GM12872 (cell line): ENCODE data around the gene OR1J4.

Experiments used
- TF ChIP-seq, protein P1 (sequence below): IDR thresholded peaks from 3 replicates; pipeline ENCODE4 v1.5.1; 2011; ENCODE audit warnings: low read depth, mild to moderate bottlenecking, low read length, moderate library complexity; ENCODE audit not compliant: insufficient read depth

Gene OR1J4

DNA sequence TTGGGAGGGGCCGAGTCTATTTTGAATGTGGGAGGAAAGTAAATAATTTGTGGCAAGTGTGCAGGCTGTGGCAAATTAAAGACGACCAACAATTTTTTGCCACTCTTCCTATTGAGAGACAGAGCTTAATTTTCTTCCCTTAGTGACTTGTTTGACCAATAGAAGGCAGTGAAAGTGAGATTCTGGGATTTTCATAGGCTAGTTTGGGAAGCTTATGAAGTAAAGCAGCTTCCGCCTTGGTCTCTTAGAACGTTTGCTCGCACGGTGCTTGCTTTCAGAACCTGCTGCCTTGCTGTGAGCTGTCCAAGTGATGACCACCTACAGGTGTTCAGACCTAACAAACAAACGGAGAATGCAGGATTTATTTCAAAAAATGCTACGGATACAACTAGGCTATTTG lies 27.3 kb downstream of the OR1J4 start:
- TF ChIP-seq, protein P1, sequence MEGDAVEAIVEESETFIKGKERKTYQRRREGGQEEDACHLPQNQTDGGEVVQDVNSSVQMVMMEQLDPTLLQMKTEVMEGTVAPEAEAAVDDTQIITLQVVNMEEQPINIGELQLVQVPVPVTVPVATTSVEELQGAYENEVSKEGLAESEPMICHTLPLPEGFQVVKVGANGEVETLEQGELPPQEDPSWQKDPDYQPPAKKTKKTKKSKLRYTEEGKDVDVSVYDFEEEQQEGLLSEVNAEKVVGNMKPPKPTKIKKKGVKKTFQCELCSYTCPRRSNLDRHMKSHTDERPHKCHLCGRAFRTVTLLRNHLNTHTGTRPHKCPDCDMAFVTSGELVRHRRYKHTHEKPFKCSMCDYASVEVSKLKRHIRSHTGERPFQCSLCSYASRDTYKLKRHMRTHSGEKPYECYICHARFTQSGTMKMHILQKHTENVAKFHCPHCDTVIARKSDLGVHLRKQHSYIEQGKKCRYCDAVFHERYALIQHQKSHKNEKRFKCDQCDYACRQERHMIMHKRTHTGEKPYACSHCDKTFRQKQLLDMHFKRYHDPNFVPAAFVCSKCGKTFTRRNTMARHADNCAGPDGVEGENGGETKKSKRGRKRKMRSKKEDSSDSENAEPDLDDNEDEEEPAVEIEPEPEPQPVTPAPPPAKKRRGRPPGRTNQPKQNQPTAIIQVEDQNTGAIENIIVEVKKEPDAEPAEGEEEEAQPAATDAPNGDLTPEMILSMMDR, result no peak

GRCh38 chr9:122551371-122551770 lies 32.4 kb downstream of the OR1J4 start:
- TF ChIP-seq, protein P1, result no peak

- TF ChIP-seq, protein P1, result no peak
These were observed 33.9 kb downstream of the OR1J4 start, which contains the start of gene OR1N2 for GRCh38 chr9:122552812-122553211. OR1N2 (plus strand) TSS chr9:122553112; CDS start chr9:122553212, 100 bp downstream.

DNA sequence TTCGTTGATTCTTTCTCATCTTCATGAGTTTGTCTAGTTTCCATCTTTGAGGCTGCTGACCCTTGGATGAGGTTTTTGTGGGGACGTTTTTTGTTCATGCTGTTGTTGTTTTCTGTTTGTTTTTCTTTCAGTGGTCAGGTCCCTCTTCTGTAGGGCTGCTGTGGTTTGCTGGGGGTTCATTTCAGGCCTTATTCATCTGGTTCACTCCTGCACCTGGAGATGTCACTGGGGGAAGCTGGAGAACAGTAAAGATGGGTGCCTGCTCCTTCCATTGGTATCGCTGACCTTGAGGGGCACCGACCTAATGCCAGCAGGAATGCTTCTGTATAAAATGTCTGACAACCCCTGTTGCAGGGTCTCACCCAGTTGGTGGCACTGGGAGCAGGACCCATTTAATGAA lies 42.5 kb downstream of the OR1J4 start:
- TF ChIP-seq, protein P1, result no peak

GRCh38 chr9:122562134-122562760 lies 43.3 kb downstream of the OR1J4 start:
- TF ChIP-seq, protein P1, result no peak

DNA sequence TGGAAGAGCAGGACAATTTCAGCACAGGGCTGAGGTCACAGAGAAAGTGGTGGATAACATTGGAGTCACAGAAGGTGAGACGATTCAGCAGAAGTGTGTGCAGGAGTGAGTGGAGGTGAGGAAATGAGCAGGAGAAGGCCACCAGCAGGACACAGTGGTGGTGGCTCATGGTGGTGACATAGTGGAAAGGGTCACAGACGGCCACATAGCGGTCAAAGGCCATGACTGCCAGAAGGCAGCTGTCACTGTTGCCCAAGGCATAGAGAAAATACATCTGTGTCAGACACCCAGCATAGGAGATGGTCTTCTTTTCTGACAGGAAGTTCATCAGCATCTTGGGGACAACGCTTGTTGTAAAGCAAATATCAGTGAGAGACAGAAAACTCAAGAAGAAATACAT lies 49.0 kb downstream of the OR1J4 start:
- TF ChIP-seq, protein P1, result no peak
